ENCODE measurements around the gene SIX1. TPM values are rescaled to one million over a fixed set of nuclear protein-coding genes. Genes with fewer than 3 reads are reported as not detected.

The SIX1 gene
- total RNA-seq, 3 donors from 2014 or later = 2.6 to 14.9 (median 5.0) TPM

DNA sequence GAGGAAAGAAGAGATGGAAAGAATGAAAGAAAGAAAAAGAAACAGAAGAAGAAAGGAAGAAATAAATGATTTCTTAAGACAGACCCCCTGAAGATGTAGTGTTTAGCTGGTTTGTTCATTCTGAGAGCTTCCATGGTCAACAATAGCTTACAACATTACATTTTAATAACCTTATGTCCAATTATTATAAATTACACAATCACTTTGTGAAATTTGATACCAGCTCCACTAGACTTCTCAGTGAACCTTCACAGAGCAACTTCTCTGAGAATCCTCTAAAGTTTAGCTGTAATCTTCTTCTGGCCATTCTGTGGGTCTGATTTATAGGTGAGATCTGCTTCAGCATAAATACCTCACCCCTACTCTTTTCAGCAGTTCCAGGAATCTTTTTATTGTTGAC lies 27.9 kb downstream of the SIX1 start:
- no peak overlapping the region for H3K4me3 ChIP-seq
- intact Hi-C loops (cut with DNase I; ENCODE audit: low total_unique reads) = loop anchor here (10.0 kb wide), 2 partner anchors 403 to 633 kb away; no protein-coding TSS in a partner anchor
- no peaks in the 10 kb centered on the region for H3K27me3 ChIP-seq
- no peaks in the 10 kb centered on the region for H3K9me3 ChIP-seq
- no peaks in the 10 kb centered on the region for H3K36me3 ChIP-seq
- no peaks in the 10 kb centered on the region for H3K4me1 ChIP-seq
- TF ChIP-seq POLR2AphosphoS5 (IDR thresholded peaks at IDR 0.05) (no peak), POLR2A (IDR thresholded peaks at IDR 0.05) (no peak)
- TF ChIP-seq, protein P1, sequence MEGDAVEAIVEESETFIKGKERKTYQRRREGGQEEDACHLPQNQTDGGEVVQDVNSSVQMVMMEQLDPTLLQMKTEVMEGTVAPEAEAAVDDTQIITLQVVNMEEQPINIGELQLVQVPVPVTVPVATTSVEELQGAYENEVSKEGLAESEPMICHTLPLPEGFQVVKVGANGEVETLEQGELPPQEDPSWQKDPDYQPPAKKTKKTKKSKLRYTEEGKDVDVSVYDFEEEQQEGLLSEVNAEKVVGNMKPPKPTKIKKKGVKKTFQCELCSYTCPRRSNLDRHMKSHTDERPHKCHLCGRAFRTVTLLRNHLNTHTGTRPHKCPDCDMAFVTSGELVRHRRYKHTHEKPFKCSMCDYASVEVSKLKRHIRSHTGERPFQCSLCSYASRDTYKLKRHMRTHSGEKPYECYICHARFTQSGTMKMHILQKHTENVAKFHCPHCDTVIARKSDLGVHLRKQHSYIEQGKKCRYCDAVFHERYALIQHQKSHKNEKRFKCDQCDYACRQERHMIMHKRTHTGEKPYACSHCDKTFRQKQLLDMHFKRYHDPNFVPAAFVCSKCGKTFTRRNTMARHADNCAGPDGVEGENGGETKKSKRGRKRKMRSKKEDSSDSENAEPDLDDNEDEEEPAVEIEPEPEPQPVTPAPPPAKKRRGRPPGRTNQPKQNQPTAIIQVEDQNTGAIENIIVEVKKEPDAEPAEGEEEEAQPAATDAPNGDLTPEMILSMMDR (IDR thresholded peaks at IDR 0.05) = no peak
- no peak overlapping the region for H3K27ac ChIP-seq
- DNase-seq (ENCODE audit: low spot score in 2 of 2) = no peak

DNA sequence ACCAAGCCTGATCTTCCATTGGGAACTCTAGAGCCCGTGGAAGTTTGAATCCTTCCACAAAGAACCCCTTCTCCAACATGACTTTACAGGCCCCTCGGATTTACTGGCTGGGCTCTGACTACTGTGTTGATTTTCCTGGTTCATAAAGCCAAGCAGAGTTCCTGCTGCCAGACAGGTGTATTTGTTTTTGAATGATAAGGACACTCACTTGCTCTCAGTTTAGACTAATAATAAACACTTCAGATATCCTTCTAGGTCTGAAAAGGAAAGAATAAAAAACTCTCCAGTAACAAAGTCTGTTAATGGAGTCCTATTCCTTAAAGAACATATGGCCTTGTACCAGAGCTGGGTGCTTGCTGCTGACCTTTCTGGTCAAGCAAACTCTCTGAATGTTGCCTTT lies 31.0 kb downstream of the SIX1 start:
- no peaks in the 10 kb centered on the region for H3K4me1 ChIP-seq
- intact Hi-C loops (cut with DNase I; ENCODE audit: low total_unique reads) = no loop called here
- peak overlapping the region; percentile 8 to 54 for H3K27ac ChIP-seq

DNA sequence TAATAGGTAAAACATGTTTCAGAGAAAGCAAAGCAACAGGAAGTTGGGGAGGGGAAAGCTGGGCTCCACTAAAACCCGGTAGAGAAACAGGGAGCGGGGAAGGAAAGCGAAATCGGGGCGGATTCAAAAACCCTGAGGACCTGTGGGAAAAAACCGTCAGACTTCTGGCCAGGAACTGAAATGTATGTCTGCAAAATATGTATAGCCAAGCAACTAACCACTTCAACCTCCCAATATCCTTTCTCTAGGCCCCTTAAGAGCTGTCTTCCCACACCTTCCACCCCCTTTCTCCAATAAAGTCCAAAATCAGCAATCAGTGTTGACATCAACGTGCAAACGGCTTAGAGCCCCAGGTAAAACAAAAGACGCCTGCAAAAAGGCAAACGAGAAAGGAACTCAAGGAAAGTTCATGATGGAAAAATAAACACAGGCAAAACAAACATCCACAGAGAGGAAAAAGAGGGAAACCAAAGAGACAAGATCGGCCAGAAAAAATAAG lies 32.8 kb downstream of the SIX1 start:
- H3K36me3 ChIP-seq = no peaks in the 10 kb centered on the region

More for the DNA sequence above, 31.0 kb downstream of the SIX1 start:
- H3K9me3 ChIP-seq = no peaks in the 10 kb centered on the region
- DNase-seq (ENCODE audit: low spot score in 2 of 2) = no peak
- no peaks in the 10 kb centered on the region for H3K27me3 ChIP-seq
- no peaks in the 10 kb centered on the region for H3K36me3 ChIP-seq
- H3K4me3 ChIP-seq = no peak overlapping the region
- TF ChIP-seq POLR2AphosphoS5 (IDR thresholded peaks at IDR 0.05) (no peak), POLR2A (IDR thresholded peaks at IDR 0.05) (no peak)
- TF ChIP-seq, protein P1 (IDR thresholded peaks at IDR 0.05) = no peak

DNA sequence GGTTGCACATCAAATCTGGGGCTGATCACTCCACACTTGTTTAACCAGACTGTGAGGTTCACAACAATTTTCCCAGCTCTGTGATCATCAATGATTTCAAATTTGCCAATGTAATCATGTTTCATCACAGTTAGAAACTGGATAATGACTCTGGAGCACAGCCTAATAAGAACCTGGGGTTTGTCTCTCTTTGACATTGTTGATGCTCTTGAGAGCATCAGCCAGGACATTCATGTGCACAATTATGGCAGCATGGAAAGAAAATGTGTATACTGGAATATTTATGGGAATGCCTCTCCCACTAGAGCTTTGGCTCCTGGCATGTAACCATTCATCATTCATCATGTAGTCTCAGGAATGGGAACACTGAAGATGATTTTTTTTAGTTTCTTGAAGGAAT lies 47.0 kb downstream of the SIX1 start:
- TF ChIP-seq POLR2AphosphoS5 (IDR thresholded peaks at IDR 0.05) = no peak
- TF ChIP-seq, protein P1 (IDR thresholded peaks at IDR 0.05) = no peak
- TF ChIP-seq POLR2A (IDR thresholded peaks at IDR 0.05) = no peak
- no peaks in the 10 kb centered on the region for H3K9me3 ChIP-seq
- no peak for DNase-seq (ENCODE audit: low spot score in 2 of 2)
- H3K4me1 ChIP-seq = no peaks in the 10 kb centered on the region
- no peak overlapping the region for H3K27ac ChIP-seq
- intact Hi-C loops (cut with DNase I; ENCODE audit: low total_unique reads) = loop anchor here (5.0 kb wide), 1 partner anchor 70 kb away; no protein-coding TSS in a partner anchor
- no peaks in the 10 kb centered on the region for H3K36me3 ChIP-seq
- H3K4me3 ChIP-seq = no peak overlapping the region
- no peaks in the 10 kb centered on the region for H3K27me3 ChIP-seq

More for the DNA sequence above, 32.8 kb downstream of the SIX1 start:
- intact Hi-C loops (cut with DNase I; ENCODE audit: low total_unique reads) = no loop called here
- no peaks in the 10 kb centered on the region for H3K9me3 ChIP-seq
- no peak for TF ChIP-seq POLR2A (IDR thresholded peaks at IDR 0.05)
- TF ChIP-seq, protein P1 (IDR thresholded peaks at IDR 0.05) = no peak
- peak in 1 of 3 donors; percentile 42 for TF ChIP-seq POLR2AphosphoS5 (IDR thresholded peaks at IDR 0.05)
- no peak for DNase-seq (ENCODE audit: low spot score in 2 of 2)
- H3K27me3 ChIP-seq = no peaks in the 10 kb centered on the region
- no peaks in the 10 kb centered on the region for H3K4me1 ChIP-seq
- peak overlapping the region; percentile 13 to 33 for H3K27ac ChIP-seq
- H3K4me3 ChIP-seq = peak overlapping the region in 1 of 3 donors; percentile 1

DNA sequence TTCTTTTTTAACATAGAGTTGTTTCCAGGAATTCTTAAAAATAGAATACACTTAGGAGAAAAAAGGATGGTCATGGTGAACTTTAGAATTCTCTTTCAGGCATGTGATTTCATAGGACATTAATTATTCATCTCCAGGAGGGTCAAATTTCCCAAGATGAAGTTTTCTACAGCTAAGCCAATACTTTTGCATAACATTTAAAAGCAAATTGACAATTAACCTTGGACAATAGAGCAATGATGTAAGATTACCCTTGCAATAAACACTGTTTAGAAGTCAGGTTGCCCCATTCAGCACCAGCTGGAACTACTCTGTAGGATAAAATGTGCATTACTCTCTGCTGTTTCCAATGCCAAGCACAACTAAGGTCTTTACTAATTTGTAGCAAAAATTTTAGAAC lies 49.5 kb downstream of the SIX1 start:
- intact Hi-C loops (cut with DNase I; ENCODE audit: low total_unique reads) = loop anchor here (5.0 kb wide), 1 partner anchor 73 kb away; no protein-coding TSS in a partner anchor
- Histone ChIP-seq H3K4me1 (no peaks in the 10 kb centered on the region), H3K27ac (no peak overlapping the region), H3K9me3 (no peaks in the 10 kb centered on the region), H3K36me3 (no peaks in the 10 kb centered on the region), H3K27me3 (no peaks in the 10 kb centered on the region), H3K4me3 (no peak overlapping the region)
- no peak for DNase-seq (ENCODE audit: low spot score in 2 of 2)
- no peak for TF ChIP-seq POLR2AphosphoS5 (IDR thresholded peaks at IDR 0.05)
- TF ChIP-seq, protein P1 (IDR thresholded peaks at IDR 0.05) = no peak
- no peak for TF ChIP-seq POLR2A (IDR thresholded peaks at IDR 0.05)

Data from breast epithelium (tissue), 4 donors.